Left ventricle myocardium inferior (tissue), 1 donor: ENCODE measurements around the gene OR5L1. TPM values are rescaled to one million over a fixed set of nuclear protein-coding genes. Genes with fewer than 3 reads are reported as not detected.

Source experiments
- DNase-seq: peaks from one replicate; pipeline ENCODE4 v3.0.0-alpha.2; 2020
- H3K27ac ChIP-seq: fragments of 200-600 bp; replicated peaks from 2 replicates; pipeline ENCODE4 v1.8.0; 2021
- H3K27me3 ChIP-seq: fragments of 200-600 bp; 2 replicates; pipeline ENCODE4 v1.8.0; 2021; ENCODE audit warnings: low read depth
- H3K36me3 ChIP-seq: fragments of 200-600 bp; 2 replicates; pipeline ENCODE4 v1.8.0; 2021
- H3K4me1 ChIP-seq: fragments of 200-600 bp; 2 replicates; pipeline ENCODE4 v1.8.0; 2021
- H3K4me3 ChIP-seq: fragments of 200-600 bp; 2 replicates; pipeline ENCODE4 v1.8.0; 2021; ENCODE audit warnings: mild to moderate bottlenecking, moderate library complexity
- H3K9me3 ChIP-seq: fragments of 200-600 bp; replicated peaks from 2 replicates; pipeline ENCODE4 v1.8.0; 2021
- intact Hi-C: fragments of 100-400 bp; cut with micrococcal nuclease; formaldehyde crosslinking; loops from one replicate; pipeline ENCODE4 v1.11.0; 2022
- total RNA-seq: library from RNA; stranded (reverse); fragmentation: NEBNext Ultra II Directional; extraction: Animal tissue kit (Norgen Biotek cat#: 25700); gene quantifications from one replicate; pipeline ENCODE4 v1.2.1, GENCODE V29; 2021
- TF ChIP-seq, protein P1 (sequence below): fragments of 200-600 bp; IDR thresholded peaks from 2 replicates; pipeline ENCODE4 v1.8.0; 2021; ENCODE audit warnings: antibody characterized with exemption, mild to moderate bottlenecking, borderline replicate concordance
- donor health status: DM: no; HTN: yes; CAD: no; lungs with severe emphysema.

Gene OR5L1
- total RNA-seq, 1 donor from 2014 or later = not detected

DNA sequence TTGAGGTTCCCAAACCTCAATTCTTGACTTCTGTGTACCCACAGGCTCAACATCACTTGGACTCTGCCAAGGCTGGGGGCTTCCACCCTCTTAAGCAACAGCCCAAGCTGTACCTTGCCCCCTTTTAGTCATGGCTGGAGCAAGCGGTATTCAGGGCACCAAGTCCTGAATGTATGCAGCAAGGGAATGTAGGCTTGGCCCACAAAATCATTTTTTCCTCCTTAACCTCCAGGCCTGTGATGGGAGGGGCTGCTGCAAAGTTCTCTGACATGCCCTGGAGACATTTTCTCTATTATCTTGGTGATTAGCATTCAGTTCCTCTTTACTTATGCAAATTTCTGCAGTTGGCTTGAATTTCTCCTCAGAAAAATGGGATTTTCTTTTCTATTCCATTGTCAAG, 4.9 kb upstream of the OR5L1 start:
- DNase-seq = no peak
- H3K4me3 ChIP-seq = no peak overlapping the region
- TF ChIP-seq, protein P1, sequence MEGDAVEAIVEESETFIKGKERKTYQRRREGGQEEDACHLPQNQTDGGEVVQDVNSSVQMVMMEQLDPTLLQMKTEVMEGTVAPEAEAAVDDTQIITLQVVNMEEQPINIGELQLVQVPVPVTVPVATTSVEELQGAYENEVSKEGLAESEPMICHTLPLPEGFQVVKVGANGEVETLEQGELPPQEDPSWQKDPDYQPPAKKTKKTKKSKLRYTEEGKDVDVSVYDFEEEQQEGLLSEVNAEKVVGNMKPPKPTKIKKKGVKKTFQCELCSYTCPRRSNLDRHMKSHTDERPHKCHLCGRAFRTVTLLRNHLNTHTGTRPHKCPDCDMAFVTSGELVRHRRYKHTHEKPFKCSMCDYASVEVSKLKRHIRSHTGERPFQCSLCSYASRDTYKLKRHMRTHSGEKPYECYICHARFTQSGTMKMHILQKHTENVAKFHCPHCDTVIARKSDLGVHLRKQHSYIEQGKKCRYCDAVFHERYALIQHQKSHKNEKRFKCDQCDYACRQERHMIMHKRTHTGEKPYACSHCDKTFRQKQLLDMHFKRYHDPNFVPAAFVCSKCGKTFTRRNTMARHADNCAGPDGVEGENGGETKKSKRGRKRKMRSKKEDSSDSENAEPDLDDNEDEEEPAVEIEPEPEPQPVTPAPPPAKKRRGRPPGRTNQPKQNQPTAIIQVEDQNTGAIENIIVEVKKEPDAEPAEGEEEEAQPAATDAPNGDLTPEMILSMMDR = no peak
- H3K4me1 ChIP-seq = no peaks in the 10 kb centered on the region
- intact Hi-C loops = no loop called here
- no peaks in the 10 kb centered on the region for H3K27me3 ChIP-seq
- H3K9me3 ChIP-seq = peaks cover 34% of the 10 kb centered on the region
- no peak overlapping the region for H3K27ac ChIP-seq
- H3K36me3 ChIP-seq = no peaks in the 10 kb centered on the region

DNA sequence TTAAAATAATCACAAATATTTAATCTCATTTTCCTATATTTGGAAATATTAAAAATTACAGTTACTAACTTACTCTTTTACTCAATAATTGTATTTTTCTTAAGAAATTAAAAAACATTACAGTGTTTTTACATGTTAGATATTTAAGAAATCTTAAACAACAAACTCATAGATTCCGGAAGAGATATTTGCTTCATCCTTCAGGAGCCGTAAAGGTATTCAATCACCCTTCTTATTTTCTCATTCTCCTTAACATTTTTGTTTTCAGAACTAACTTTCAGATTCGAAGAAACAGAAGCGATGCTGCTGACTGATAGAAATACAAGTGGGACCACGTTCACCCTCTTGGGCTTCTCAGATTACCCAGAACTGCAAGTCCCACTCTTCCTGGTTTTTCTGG, 8.2 kb downstream of the OR5L1 start, which contains the start of gene OR5D18:
OR5D18 (plus strand) TSS at position 301 of the 400 bp plus-strand sequence; CDS start at position 301, 0 bp downstream.
- H3K36me3 ChIP-seq = no peaks in the 10 kb centered on the region
- no peak within 1 kb of the TSS for H3K27ac ChIP-seq
- no peak within 1 kb of the TSS for H3K4me3 ChIP-seq
- intact Hi-C loops = no loop called here
- H3K27me3 ChIP-seq = no peaks in the 10 kb centered on the region
- H3K9me3 ChIP-seq = peaks cover 4% of the 10 kb centered on the region
- no peaks in the 10 kb centered on the region for H3K4me1 ChIP-seq
- TF ChIP-seq, protein P1 = no peak
- no peak for DNase-seq

DNA sequence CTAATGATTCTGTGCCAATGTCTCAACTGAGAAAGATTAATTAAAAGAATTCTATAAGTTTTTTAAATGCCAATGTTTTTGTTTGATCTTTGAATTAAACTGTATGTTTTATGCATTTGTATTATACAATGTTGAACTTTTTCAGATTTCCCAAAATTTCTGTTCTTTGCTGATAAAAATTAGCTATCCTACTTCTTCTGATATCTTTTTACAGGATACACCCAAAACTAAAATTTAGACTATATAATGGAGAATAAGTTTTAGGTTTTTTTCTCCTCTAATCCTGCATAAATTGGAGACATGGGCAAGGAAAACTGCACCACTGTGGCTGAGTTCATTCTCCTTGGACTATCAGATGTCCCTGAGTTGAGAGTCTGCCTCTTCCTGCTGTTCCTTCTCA, 15.8 kb downstream of the OR5L1 start, which contains the start of gene OR5L2:
OR5L2 (plus strand) TSS at position 301 of the 400 bp plus-strand sequence; CDS start at position 301, 0 bp downstream.
- H3K36me3 ChIP-seq = no peaks in the 10 kb centered on the region
- no peaks in the 10 kb centered on the region for H3K4me1 ChIP-seq
- H3K27me3 ChIP-seq = no peaks in the 10 kb centered on the region
- intact Hi-C loops = no loop called here
- H3K9me3 ChIP-seq = no peaks in the 10 kb centered on the region
- DNase-seq = no peak
- H3K27ac ChIP-seq = no peak within 1 kb of the TSS
- no peak within 1 kb of the TSS for H3K4me3 ChIP-seq
- TF ChIP-seq, protein P1 = no peak

DNA sequence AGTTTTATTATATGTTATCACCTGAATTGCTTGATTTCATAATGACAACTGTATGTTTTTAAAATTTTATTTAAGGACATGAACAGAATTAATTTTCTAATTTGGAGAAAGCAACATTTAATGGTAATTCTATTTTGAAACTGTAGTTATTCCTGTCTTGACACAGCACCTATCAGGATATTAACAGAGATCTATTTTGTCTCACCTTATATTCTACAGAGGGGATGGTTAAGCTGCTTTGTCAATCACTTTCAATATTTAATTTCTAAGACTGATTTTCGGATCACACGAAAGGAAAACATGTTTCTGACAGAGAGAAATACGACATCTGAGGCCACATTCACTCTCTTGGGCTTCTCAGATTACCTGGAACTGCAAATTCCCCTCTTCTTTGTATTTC, 27.3 kb downstream of the OR5L1 start, which contains the start of gene OR5D16:
OR5D16 (plus strand) TSS at position 301 of the 400 bp plus-strand sequence; CDS start at position 301, 0 bp downstream.
- TF ChIP-seq, protein P1 = no peak
- H3K9me3 ChIP-seq = peaks cover 15% of the 10 kb centered on the region
- no peaks in the 10 kb centered on the region for H3K36me3 ChIP-seq
- no peaks in the 10 kb centered on the region for H3K4me1 ChIP-seq
- no peak within 1 kb of the TSS for H3K4me3 ChIP-seq
- no peak for DNase-seq
- intact Hi-C loops = no loop called here
- H3K27ac ChIP-seq = no peak within 1 kb of the TSS
- H3K27me3 ChIP-seq = no peaks in the 10 kb centered on the region

DNA sequence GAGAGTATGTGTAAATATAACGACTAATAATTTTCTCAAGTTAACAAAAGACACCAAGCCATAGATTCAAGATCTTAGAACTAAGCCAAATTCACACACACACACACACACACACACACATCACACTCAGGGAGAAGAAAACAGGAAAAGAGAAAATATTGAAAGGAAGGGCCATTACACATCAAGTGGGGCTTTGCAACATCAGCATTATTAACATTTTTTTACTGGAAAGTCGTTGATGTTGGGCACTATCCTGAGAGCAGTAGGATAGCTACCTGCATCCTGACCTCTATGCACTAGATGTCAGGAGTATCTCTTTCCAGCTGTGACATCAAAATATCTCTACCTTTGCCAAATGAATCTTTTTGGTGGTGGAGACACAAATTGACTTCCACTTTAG, 36.3 kb downstream of the OR5L1 start:
- Histone ChIP-seq H3K27me3 (no peaks in the 10 kb centered on the region), H3K27ac (no peak overlapping the region), H3K4me1 (no peaks in the 10 kb centered on the region), H3K4me3 (no peak overlapping the region), H3K9me3 (peaks cover 6% of the 10 kb centered on the region), H3K36me3 (no peaks in the 10 kb centered on the region)
- intact Hi-C loops = no loop called here
- DNase-seq = no peak
- TF ChIP-seq, protein P1 = no peak

DNA sequence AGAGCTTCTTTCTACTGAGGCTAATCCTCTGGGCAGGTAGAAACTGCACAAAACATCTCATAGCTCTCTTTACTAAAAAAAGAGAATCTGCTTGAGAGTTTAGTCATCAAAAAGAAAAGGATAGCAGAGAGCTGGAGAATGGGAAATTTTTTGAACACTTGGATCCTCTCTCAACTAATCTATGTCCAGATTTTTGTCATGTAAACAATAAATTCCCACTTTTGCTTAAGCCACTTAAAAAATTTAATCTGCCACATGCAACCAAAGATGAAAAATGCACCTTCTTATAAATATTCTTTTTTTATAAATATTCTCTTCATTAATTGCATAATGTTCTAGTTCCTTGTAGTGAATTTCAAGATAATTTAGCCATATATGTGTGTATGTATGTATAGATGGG, 37.9 kb downstream of the OR5L1 start:
- Histone ChIP-seq H3K27ac (no peak overlapping the region), H3K4me1 (no peaks in the 10 kb centered on the region), H3K27me3 (no peaks in the 10 kb centered on the region), H3K9me3 (no peaks in the 10 kb centered on the region), H3K36me3 (no peaks in the 10 kb centered on the region), H3K4me3 (no peak overlapping the region)
- no peak for DNase-seq
- intact Hi-C loops = no loop called here
- TF ChIP-seq, protein P1 = no peak
